DMS114 treated with DMSO at 0.1 percent for 48 hours (cell line): Measurements from ENCODE around the gene SCAF8.

Experiments
- DNase-seq: peaks from one replicate; lab custom pipeline; 2025; ENCODE audit not compliant: unreplicated experiment; lab: John Stamatoyannopoulos, UW

SCAF8 gene

GRCh38 chr6:154830771-154831170 is 97.6 kb downstream of the SCAF8 start:
- no peak for DNase-seq

DNA sequence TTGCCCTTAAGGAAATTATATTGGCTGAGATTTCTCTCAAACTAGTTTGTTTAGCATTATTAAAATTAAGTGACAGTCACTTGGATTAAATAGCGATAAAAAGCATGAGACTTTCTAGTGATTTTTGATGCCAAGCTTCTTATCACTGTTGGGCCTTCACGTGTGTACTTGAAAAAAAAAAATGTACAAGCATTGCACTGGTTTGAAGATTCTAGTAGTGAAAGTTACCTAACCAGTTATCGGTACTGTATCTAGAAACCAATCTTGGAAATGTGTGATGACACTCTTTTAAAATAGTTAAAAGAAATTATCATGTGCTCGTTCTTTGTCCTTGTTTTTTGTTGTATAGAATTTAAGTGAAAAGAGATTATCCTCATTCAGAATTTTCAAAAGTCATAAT is 102.1 kb downstream of the SCAF8 start:
- no peak for DNase-seq

DNA sequence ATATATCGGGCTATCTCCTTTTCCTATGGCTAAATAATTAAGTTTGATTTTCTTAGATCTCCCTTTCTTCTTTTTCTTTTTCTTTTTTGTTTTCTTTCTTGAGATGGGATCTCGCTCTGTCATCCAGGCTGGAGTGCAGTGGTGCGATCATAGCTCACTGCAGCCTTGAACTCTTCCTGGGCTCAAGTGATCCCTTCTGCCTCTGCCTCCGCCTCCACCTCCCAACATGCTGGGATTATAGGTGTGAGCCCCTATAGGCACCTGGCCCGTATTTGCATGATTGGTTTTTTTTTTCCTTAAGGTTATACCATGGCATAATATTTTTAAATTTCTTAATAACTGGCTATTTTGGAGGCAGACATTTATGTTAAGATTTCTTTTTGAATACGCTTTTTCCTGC is 106.3 kb downstream of the SCAF8 start:
- no peak for DNase-seq

DNA sequence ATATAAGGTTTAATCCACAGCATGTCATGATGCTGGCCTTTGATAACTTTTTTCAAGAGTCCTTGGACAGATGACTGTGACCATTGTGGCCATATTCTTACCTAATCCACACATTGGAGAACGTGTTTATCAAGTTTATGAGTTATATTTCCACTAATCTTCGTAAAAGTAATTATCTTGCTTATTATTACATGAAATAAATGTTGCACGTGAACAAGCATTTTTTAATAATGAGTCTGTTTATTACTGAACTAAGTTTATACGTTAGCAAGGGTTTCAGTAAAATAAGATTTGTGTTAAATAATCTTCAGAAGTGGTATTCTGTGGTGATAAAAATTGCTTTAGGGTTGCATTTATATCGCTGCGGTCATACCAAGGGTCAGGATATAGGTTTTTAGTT is 107.1 kb downstream of the SCAF8 start:
- DNase-seq: no peak

GRCh38 chr6:154841109-154841508 is 107.9 kb downstream of the SCAF8 start:
- DNase-seq: no peak

DNA sequence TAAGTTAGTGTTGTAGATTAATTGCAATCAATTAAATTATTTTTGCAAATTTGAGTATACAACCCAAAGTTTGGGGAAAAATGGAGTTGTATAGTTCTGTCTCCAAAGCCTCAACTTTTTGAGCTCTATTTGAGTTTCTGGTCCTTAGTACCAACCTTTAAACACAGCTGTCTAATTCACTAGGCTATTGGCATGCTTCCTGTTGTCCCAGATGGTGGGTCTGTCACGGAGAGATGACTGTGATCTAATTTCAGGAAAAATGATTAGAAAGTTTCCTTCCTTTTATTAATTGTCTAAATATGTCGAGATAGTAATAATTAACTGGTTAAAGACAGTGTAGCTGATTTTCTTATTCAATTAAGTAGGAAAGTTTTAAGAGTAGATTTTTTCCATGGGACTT is 109.6 kb downstream of the SCAF8 start:
- DNase-seq: no peak

DNA sequence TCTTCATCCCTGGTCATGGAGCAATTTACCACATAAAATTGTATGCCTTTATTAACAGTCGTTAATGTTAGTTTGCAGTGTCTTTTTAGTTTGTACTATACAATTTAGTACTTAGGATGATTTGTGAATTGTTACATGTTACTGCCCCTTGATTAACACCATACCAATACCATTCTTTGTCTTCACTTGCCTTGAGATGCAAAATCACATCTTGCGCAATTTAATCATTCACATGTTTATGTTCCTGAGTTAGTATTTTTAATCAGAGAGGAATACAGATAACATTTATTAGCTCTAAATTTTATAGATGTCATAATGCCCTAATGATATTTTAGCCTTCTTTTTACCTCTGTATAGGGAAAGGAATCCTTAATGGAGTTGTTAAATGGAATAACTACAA is 114.1 kb downstream of the SCAF8 start:
- no peak for DNase-seq

- no peak for DNase-seq
Measured at GRCh38 chr6:154848580-154848979, 115.4 kb downstream of the SCAF8 start.

DNA sequence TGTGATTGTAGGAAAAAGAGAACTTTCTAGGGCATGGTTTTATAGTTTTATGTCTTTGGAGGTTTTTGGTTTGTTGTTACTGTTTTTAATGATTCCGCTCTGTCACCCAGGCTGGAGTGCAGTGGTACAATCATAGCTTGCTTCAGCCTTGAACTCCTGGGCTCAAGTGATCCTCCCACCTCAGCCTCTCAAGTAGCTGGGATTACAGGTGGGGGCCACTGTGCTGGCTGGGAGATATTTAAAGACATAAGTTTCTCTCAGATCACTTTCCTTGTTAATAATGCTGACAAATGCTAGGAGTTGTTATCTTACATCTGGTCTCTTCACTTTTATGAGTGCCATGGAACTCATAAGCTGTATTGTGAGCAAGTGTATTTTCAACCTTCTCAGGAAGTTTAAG is 116.3 kb downstream of the SCAF8 start:
- DNase-seq: no peak

- DNase-seq: no peak
Measured at GRCh38 chr6:154852687-154853086, 119.5 kb downstream of the SCAF8 start.

DNA sequence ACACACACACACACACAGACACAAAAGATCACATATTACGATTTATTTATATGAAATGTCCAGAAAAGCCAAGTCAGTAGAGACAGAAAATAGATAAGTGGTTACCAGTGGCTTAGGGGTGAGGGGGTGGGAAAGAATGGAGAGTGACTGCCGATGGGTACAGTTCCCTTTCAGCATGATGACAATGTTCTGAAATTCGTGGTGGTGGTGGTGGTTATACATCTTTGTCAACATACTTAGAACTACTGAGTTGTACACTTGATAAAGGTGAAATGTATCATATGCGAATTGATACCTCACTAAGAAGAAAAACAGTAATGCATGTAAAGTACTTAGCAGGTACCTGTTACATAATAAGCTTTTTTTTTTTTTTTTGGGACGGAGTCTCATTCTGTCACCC is 124.3 kb downstream of the SCAF8 start:
- DNase-seq: no peak

- no peak for DNase-seq
Measured at GRCh38 chr6:154861825-154862224, 128.6 kb downstream of the SCAF8 start.

DNA sequence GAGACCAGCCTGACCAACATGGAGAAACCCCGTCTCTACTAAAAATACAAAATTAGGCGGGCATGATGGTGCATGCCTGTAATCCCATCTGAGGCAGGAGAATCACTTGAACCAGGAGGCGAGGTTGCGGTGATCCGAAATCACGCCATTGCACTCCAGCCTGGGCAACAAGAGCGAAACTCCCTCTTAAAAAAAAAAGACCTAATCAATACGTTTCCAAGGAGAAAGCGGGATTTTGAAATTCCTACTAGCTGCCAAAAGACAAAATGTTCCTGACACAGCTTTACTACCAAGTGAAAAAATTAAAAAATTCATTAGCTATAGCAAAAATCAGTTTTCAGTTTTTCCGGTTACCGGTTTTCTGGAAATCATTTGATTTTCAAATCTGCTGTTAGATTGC is 129.3 kb downstream of the SCAF8 start:
- no peak for DNase-seq

- DNase-seq: no peak
Measured at GRCh38 chr6:154864066-154864430, 130.8 kb downstream of the SCAF8 start.

- no peak for DNase-seq
Measured at GRCh38 chr6:154865291-154865690, 132.1 kb downstream of the SCAF8 start.

DNA sequence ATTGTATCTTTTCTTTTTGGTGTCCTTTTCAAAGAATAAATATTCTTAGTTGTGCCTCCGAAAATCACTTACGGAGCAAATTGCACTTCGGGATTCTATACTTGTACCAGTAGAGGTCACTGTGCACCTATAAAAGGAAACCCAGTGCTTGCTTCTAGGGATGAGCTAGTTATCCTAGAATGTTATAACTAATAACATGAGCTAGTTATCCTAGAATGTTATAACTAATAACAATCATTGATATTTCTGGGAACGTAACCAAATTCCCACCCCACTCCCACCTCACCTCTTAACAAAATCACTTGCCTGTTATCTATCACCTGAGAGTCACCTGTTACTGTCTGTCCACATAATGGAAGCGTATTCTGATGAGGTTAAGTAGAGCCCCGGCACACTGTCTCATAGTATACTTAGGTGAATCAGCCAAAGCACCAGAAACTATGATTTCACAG is 135.0 kb downstream of the SCAF8 start:
- DNase-seq: peak; percentile 21

DNA sequence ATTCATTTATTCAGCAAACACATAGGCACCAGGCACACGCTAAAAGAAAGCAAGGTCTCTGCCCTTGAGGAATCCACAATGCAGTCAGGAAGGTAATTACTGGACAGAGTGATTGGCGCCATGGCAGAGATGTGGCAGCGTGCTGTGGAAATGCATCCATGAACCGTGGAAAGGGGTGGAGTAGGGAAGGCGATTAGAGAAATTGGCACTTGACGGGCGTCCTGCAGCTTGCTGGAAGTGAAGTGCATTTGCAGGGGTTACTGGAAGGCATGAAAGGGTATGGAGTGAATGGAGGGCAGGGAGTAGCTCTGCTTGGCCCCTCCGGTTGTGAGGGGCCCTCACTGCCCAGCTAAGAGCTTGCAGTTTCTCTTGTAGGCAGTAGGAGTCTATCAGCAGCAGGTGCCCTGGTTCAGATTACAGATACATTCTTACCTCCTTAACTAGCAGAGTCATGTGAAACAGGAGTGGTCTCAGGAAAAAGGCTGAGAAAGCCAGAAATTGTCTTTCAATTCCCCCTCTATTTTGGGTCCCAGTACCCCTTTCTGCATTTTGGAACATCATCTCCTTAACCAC is 139.4 kb downstream of the SCAF8 start:
- no peak for DNase-seq

- no peak for DNase-seq
Measured at GRCh38 chr6:154873546-154873945, 140.3 kb downstream of the SCAF8 start.

- DNase-seq: no peak
Measured at GRCh38 chr6:154874773-154875592, 141.8 kb downstream of the SCAF8 start.

DNA sequence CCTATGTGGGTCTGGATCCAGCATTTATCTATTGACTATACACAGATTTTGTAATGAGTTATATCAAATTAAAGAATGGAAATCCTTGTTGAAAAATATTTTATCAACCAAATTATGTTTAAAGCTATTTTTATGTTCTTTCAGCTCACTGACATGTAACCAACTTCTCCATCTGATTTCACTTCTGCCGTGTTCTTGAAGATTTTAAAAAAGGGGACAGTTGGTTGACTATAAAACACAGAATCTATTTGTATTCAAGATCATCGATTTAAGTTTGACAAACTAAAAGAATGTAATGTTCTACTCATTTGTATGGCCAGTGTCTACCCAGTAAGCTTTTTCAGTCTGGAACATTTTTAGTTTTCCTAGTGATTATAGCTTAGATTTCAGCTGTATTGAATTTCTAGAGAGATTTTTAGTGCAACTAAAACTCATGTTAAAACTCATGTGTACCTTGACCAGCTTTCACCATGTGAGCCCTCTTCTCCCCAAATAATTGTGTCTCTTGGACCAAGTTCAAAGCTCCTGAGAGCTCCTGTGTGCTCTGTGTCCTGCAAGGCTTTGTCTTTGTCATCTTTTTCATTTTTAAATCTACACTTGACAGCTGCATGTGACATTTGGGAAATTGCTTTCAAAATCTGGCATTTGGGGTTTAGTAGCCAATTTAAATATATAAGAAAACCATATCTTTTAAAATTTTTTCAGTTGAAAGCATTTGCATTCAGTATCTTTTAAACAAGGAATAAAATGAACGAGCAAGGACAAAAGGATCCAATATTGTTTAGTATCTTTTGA is 143.5 kb downstream of the SCAF8 start:
- DNase-seq: no peak

DNA sequence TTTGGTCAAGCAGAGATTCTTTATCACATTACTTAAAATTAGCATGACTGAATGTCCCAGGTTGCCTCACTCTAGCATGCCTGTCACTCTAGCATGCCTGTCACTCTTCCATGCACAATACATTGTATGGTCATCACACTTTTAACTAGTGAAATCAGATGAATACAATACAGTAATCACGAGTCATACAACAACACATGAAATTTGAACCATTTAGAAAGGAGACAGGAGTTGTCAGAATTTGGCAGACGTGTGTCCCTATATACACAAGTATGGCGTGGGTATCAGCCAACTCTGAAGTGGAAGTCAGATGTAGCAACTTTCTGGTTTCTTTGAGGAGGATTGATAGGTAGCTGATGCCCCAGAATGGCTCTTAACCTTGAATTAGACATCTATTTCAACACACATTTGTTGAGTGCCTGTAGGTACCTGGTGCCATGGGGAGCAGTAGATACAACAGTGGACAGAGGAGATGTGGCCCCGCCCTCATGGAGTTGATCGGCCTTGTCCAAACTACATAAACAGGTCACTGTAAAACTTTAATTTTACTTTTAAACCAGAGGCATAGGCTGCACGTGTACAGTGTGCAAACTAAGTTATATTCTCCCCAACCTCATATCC is 145.8 kb downstream of the SCAF8 start:
- no peak for DNase-seq

GRCh38 chr6:154882107-154882506 is 148.9 kb downstream of the SCAF8 start:
- DNase-seq: no peak
